K562 (cell line): ENCODE data around the gene CYB5B. TPM values are rescaled to one million over a fixed set of nuclear protein-coding genes. Genes with fewer than 3 reads are reported as not detected.
A peak's percentile ranks its signal among the peaks of the same experiment; 100 is the strongest.

Source experiments
- ATAC-seq: fragments of 200-7000 bp; cut with Tn5 transposase; 3 replicates; pipeline ENCODE4 v1.9.1; 2020; ENCODE audit warnings: moderate library complexity
- BruUV-seq: library from RNA; stranded (reverse); fragments of 400-500 nt; replicated peaks from 2 replicates; lab custom pipeline; 2021; lab: Mats Ljungman, UMichigan
- CTCF ChIA-PET: fragments of 300-600 bp; formaldehyde crosslinking; extraction: SDS; loops from one replicate; lab custom pipeline; 2021; ENCODE audit warnings: low intra/inter-chr PET ratio; lab: Yijun Ruan, JAX
- POLR2A ChIA-PET: fragments of 300-600, 350-650 bp; sonication (Branson Sonifier 250); formaldehyde crosslinking; extraction: SDS; loops from one replicate; lab custom pipeline; 2021; ENCODE audit warnings: antibody characterized with exemption, inconsistent platforms; lab: Yijun Ruan, JAX
- DNase-seq, 4 experiments: peaks; one replicate each; pipeline versions ENCODE4 v3.0.0 to v3.0.0-alpha.2; 2011 to 2018; ENCODE audit warnings: low spot score in 3 of 4, mixed read lengths in 3 of 4; ENCODE audit errors: extremely low read depth in 1 of 4
- FAIRE-seq: peaks from 2 replicates; lab custom pipeline; 2011; peaks lifted over from hg19 to GRCh38; lab: Jason Lieb, UNC
- H2AFZ ChIP-seq: 2 replicates; pipeline ENCODE4 v1.6.0; 2011; ENCODE audit warnings: low read depth, low read length, control low read depth, inconsistent platforms
- H3K27ac ChIP-seq: fragments of 200-600 bp; 3 replicates; pipeline ENCODE4 v1.8.0; 2011; ENCODE audit warnings: low read depth, mild to moderate bottlenecking, control low read depth, inconsistent platforms, low read length, moderate library complexity, mixed read lengths; ENCODE audit errors: extremely low read depth
- H3K27me3 ChIP-seq, 2 experiments: fragments of 300-600 bp in 1 of 2; 2 replicates in 1 of 2; 3 replicates in 1 of 2; pipeline versions ENCODE4 v1.6.0 to v1.8.0; 2011; ENCODE audit warnings: inconsistent platforms in 2 of 2, low read length in 2 of 2, mild to moderate bottlenecking in 1 of 2, mixed read lengths in 1 of 2, moderate library complexity in 1 of 2; ENCODE audit not compliant: control insufficient read depth in 2 of 2, insufficient read depth in 2 of 2
- H3K36me3 ChIP-seq: fragments of 300-600 bp; 3 replicates; pipeline ENCODE4 v1.8.0; 2011; ENCODE audit warnings: mild to moderate bottlenecking, low read length, inconsistent platforms; ENCODE audit not compliant: control insufficient read depth, insufficient read depth
- H3K4me1 ChIP-seq, 2 experiments: fragments of 200-600 bp in 1 of 2; replicated peaks in 1 of 2; 2 replicates in 1 of 2; 3 replicates in 1 of 2; pipeline versions ENCODE4 v1.5.1 to v1.8.0; 2011; ENCODE audit warnings: inconsistent platforms in 2 of 2, low read length in 2 of 2, mild to moderate bottlenecking in 1 of 2, mixed read lengths in 1 of 2, moderate library complexity in 1 of 2; ENCODE audit not compliant: control insufficient read depth in 2 of 2, insufficient read depth in 2 of 2
- H3K4me2 ChIP-seq: 2 replicates; pipeline ENCODE4 v1.6.1; 2011; ENCODE audit warnings: low read length, control low read depth, inconsistent platforms, mixed read lengths; ENCODE audit not compliant: insufficient read depth
- H3K4me3 ChIP-seq: fragments of 200-600 bp; sonication (generic), shearing (Covaris generic); 2 replicates; pipeline ENCODE4 v1.5.1; 2016; ENCODE audit warnings: control low read depth, inconsistent platforms
- H3K79me2 ChIP-seq: fragments of 200-600 bp; 3 replicates; pipeline ENCODE4 v1.8.0; 2011; ENCODE audit warnings: low read length, inconsistent platforms; ENCODE audit not compliant: control insufficient read depth, insufficient read depth
- H3K9ac ChIP-seq, 2 experiments: 2 replicates each; pipeline versions ENCODE4 v1.6.0 to v1.6.1; 2011; ENCODE audit warnings: low read depth in 2 of 2, low read length in 2 of 2, control low read depth in 1 of 2, inconsistent platforms in 1 of 2, mild to moderate bottlenecking in 1 of 2, mixed read lengths in 1 of 2; ENCODE audit not compliant: insufficient read depth in 1 of 2
- H3K9me1 ChIP-seq: one replicate; pipeline ENCODE4 v1.6.0; 2011; ENCODE audit warnings: inconsistent platforms, mild to moderate bottlenecking, low read length, moderate library complexity; ENCODE audit not compliant: control insufficient read depth, insufficient read depth
- H3K9me3 ChIP-seq: replicated peaks from 2 replicates; pipeline ENCODE4 v1.5.1; 2011; ENCODE audit warnings: low read depth, low read length, inconsistent platforms; ENCODE audit not compliant: control insufficient read depth, insufficient read depth
- H4K20me1 ChIP-seq: replicated peaks from 2 replicates; pipeline ENCODE4 v1.6.1; 2011; ENCODE audit warnings: low read length, inconsistent platforms, mixed read lengths; ENCODE audit not compliant: control insufficient read depth, insufficient read depth
- CREM ChIP-seq: IDR thresholded peaks from 2 replicates; pipeline ENCODE4 v1.6.1; 2014; ENCODE audit warnings: antibody characterized with exemption, low read depth
- CXXC5 ChIP-seq: fragments of 250-450 bp; sonication (Bioruptor Pico); IDR thresholded peaks from 2 replicates; pipeline ENCODE4 v1.8.0; 2022; ENCODE audit warnings: inconsistent platforms, mild to moderate bottlenecking, moderate library complexity
- ELF1 ChIP-seq: fragments of 200-800 bp; sonication (Bioruptor generic); IDR thresholded peaks from 2 replicates; pipeline ENCODE4 v1.6.1; 2016; ENCODE audit warnings: missing genetic modification characterization, missing compliant biosample characterization
- FOXJ2 ChIP-seq: fragments of 200-800 bp; sonication (Bioruptor generic); IDR thresholded peaks from 2 replicates; pipeline ENCODE4 v1.6.1; 2016; ENCODE audit warnings: missing genetic modification characterization, missing compliant biosample characterization
- MCM7 ChIP-seq, 2 experiments: fragments of 450-650 bp; IDR thresholded peaks; 2 replicates each; pipeline ENCODE4 v1.6.1; 2016 to 2018
- MEIS2 ChIP-seq: fragments of 450-650 bp; IDR thresholded peaks from 2 replicates; pipeline ENCODE4 v1.6.1; 2014; ENCODE audit warnings: mild to moderate bottlenecking; ENCODE audit not compliant: partially characterized antibody
- NCOA2 ChIP-seq, 2 experiments: fragments of 450-650 bp; IDR thresholded peaks; 2 replicates each; pipeline ENCODE4 v1.6.1; 2018; ENCODE audit warnings: mild to moderate bottlenecking in 2 of 2, moderate library complexity in 1 of 2; ENCODE audit not compliant: partially characterized antibody in 2 of 2
- NFIC ChIP-seq: fragments of 450-650 bp; IDR thresholded peaks from 2 replicates; pipeline ENCODE4 v1.6.1; 2017; ENCODE audit warnings: mild to moderate bottlenecking, inconsistent platforms
- SNRNP70 ChIP-seq: fragments of 200-400 bp; formaldehyde crosslinking; optimal IDR thresholded peaks from 2 replicates; pipeline ENCODE3; 2017; ENCODE audit warnings: low read depth, low read length
- SREBF1 ChIP-seq: fragments of 150-350 bp; IDR thresholded peaks from 2 replicates; pipeline ENCODE4 v1.6.1; 2014; ENCODE audit warnings: antibody characterized with exemption, low read depth, low read length, borderline replicate concordance
- ZNF347 ChIP-seq: fragments of 450-650 bp; formaldehyde crosslinking; IDR thresholded peaks from 2 replicates; pipeline ENCODE4 v1.4.0; 2020; ENCODE audit warnings: low read depth, mild to moderate bottlenecking, moderate library complexity
- WGBS: fragments of 100-300 bp; shearing (Covaris generic); methylation state at CpG from one replicate; pipeline ENCODE4 v1.1.6; 2016; ENCODE audit warnings: low coverage, mixed read lengths; ENCODE audit not compliant: insufficient coverage; ENCODE audit errors: missing lambda C conversion rate; 5-methylcytosine and 5-hydroxymethylcytosine counted together
- in situ Hi-C: fragments of 300-500 bp; cut with MboI; formaldehyde crosslinking; loops from 4 replicates; pipeline ENCODE4 v1.15.0; 2018; ENCODE audit warnings: inconsistent platforms, mixed read lengths
- intact Hi-C: fragments of 100-400 bp; cut with micrococcal nuclease; formaldehyde crosslinking; loops from 2 replicates; pipeline ENCODE4 v1.14.2; 2022
- polyA plus RNA-seq, 8 experiments: library from polyadenylated mRNA; depleted of rRNA in 4 of 8; stranded (reverse) in 5 of 8; unstranded in 3 of 8; fragments of >200 nt; fragmentation: Nextera tagmentation in 2 of 8; fragmentation: Illumina TruSeq in 1 of 8; extraction: Ambion mirVana in 2 of 8; extraction: Trizol in 1 of 8; gene quantifications; 2 replicates each; pipeline versions ENCODE4 v1.2.1 to v1.2.3, GENCODE V29; 2011 to 2014; ENCODE audit warnings: inconsistent platforms in 1 of 8, missing spikeins in 1 of 8
- total RNA-seq, 7 experiments: library from RNA; depleted of rRNA in 6 of 7; stranded (reverse); fragments of >200 nt in 6 of 7; fragmentation: Illumina TruSeq in 2 of 7; extraction: Trizol in 2 of 7; gene quantifications; 2 replicates each; pipeline versions ENCODE4 v1.2.1 to v1.2.3, GENCODE V29; 2011 to 2021; ENCODE audit warnings: low replicate concordance in 1 of 7
- TF ChIP-seq, protein P1 (sequence below): sonication (generic); formaldehyde crosslinking; IDR thresholded peaks from 2 replicates; pipeline ENCODE4 v1.8.1; 2023; ENCODE audit warnings: mild to moderate bottlenecking, missing genetic modification reagents, moderate library complexity

The CYB5B gene
- total and polyA plus RNA-seq, 9 of the 15 experiments (the other 6 are each of a cell fraction or from before 2014, with no cell fraction given) = 29.9 to 274 (median 136) TPM

GRCh38 chr16:69431948-69432468 lies 7.6 kb downstream of the CYB5B start:
- H3K79me2 ChIP-seq = peaks cover 37% of the 10 kb centered on the region
- no peak overlapping the region for H3K4me3 ChIP-seq
- peaks cover 68% of the 10 kb centered on the region for H3K36me3 ChIP-seq
- FAIRE-seq = peak; percentile 70
- DNase-seq = no peak
- intact Hi-C loops = no loop called here
- 87% methylated on average over 2 of the region's 2 CpGs for WGBS
- H4K20me1 ChIP-seq = no peaks in the 10 kb centered on the region
- peak; percentile 70 for TF ChIP-seq NFIC
- no peak for TF ChIP-seq FOXJ2 (tag)
- TF ChIP-seq SNRNP70 = no peak
- TF ChIP-seq MEIS2 = peak; percentile 49
- peak in 1 of 2 experiments; percentile 76 for TF ChIP-seq NCOA2 (IDR thresholded peaks at IDR 0.05; ENCODE audit: partially characterized antibody in 2 of 2)
- TF ChIP-seq, all 486 proteins: peak for 3
- H3K9me1 ChIP-seq = no peaks in the 10 kb centered on the region
- no peak overlapping the region for H2AFZ ChIP-seq
- peaks cover 5% of the 10 kb centered on the region for H3K9me3 ChIP-seq
- in situ Hi-C loops = no loop called here
- POLR2A ChIA-PET = interaction anchor here (0.9 to 1.7 kb wide), 3 partner anchors 12 to 49 kb away, joined by 3 to 9 read pairs (median 5); no protein-coding TSS in a partner anchor
- H3K27me3 ChIP-seq = no peaks in the 10 kb centered on the region
- no peak overlapping the region for H3K27ac ChIP-seq
- no peak overlapping the region for H3K9ac ChIP-seq
- no peak overlapping the region for H3K4me2 ChIP-seq
- H3K4me1 ChIP-seq = no peaks in the 10 kb centered on the region; a peak in 1 of 5 replicates
- CTCF ChIA-PET = no interaction called here
- peak; percentile 27; the same call in 1 of the 3 replicates for ATAC-seq
- BruUV-seq = no TSS peak

- H2AFZ ChIP-seq = no peak overlapping the region
- H3K9me3 ChIP-seq = no peaks in the 10 kb centered on the region; the same call in 1 of the 2 replicates
- no TSS peak for BruUV-seq
- ATAC-seq (no peak), DNase-seq (no peak), FAIRE-seq (no peak)
- no peak overlapping the region for H3K27ac ChIP-seq
- H3K4me3 ChIP-seq = no peak overlapping the region
- no peaks in the 10 kb centered on the region for H3K9me1 ChIP-seq
- ChIA-PET POLR2A (no interaction called here), CTCF (no interaction called here)
- peaks cover 48% of the 10 kb centered on the region for H3K79me2 ChIP-seq
- no peaks in the 10 kb centered on the region for H3K27me3 ChIP-seq
- in situ Hi-C loops = no loop called here
- H3K4me2 ChIP-seq = no peak overlapping the region
- TF ChIP-seq MCM7 (IDR thresholded peaks at IDR 0.05) (no peak), ELF1 (tag) (no peak), SREBF1 (no peak), CXXC5 (no peak), CREM (no peak), ZNF347 (CRISPR knock-in tag) (no peak)
- TF ChIP-seq, protein P1, sequence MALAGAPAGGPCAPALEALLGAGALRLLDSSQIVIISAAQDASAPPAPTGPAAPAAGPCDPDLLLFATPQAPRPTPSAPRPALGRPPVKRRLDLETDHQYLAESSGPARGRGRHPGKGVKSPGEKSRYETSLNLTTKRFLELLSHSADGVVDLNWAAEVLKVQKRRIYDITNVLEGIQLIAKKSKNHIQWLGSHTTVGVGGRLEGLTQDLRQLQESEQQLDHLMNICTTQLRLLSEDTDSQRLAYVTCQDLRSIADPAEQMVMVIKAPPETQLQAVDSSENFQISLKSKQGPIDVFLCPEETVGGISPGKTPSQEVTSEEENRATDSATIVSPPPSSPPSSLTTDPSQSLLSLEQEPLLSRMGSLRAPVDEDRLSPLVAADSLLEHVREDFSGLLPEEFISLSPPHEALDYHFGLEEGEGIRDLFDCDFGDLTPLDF (CRISPR knock-in tag) = no peak
- 92% methylated on average over 1 of the region's 1 CpG for WGBS
- no peaks in the 10 kb centered on the region; a peak in 1 of 5 replicates for H3K4me1 ChIP-seq
- peaks cover 49% of the 10 kb centered on the region for H3K36me3 ChIP-seq
- H3K9ac ChIP-seq = no peak overlapping the region
- H4K20me1 ChIP-seq = no peaks in the 10 kb centered on the region
- intact Hi-C loops = no loop called here
Measured at GRCh38 chr16:69434066-69434465, 9.6 kb downstream of the CYB5B start.
